Activated CD4-positive, alpha-beta T cell treated with anti-CD3 and anti-CD28 coated beads, Interleukin-2, amount 50 U/mL, for 24 hours (primary cell): ENCODE data around the gene KDM6B.

ENCODE experiments used
- DNase-seq, 2 donors: peaks; one replicate each; pipeline ENCODE4 v3.0.0-alpha.2; 2020; ENCODE audit warnings: low read depth in 1 of 2, low spot score in 1 of 2

Gene KDM6B

GRCh38 chr17:7867881-7868329 is 33.9 kb downstream of the KDM6B start:
- DNase-seq = no peak

DNA sequence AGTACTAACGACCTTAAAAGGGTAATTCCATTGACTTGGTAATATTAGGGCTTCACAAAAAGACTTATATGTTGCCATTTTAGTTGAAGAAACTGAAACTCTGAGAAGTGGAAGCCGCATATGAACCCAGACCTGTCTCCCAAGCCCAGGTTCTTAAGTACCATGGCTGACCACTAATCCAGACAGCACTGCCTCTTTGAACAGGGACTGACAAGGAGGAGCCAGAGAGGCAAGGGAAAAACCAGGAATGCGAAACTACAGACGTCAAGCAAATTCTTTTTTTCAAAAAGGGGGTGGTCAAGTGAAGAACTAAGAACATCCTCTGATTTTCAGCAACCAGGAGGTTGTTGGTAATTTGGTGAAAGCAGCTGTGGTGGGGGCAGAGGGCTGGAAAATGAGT is 39.0 kb downstream of the KDM6B start:
- DNase-seq = no peak

DNA sequence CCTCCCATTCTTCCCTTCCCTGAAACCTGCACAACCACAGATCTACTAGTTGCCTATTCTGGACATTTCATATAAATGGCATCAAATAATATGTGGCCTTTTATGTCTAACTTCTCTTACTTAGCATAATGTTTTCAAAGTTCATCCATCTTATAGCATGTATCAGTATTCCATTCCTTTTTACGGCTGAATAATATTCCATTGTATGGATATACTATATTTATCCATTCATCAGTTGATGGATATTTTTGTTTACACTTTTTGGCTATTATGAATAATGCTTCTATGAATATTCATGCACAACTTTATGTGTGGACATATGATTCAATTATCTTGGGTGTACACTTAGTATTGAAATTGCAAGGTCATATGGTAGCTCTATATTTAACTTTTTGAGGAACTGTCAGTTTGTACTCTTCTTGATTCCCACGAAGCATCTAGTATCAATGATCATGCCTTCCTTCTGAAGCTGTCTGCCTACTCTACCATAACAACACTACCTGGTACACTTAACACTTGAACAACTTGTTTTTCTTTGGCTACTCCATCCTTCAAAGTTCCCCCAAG is 41.9 kb downstream of the KDM6B start:
- DNase-seq = no peak

DNA sequence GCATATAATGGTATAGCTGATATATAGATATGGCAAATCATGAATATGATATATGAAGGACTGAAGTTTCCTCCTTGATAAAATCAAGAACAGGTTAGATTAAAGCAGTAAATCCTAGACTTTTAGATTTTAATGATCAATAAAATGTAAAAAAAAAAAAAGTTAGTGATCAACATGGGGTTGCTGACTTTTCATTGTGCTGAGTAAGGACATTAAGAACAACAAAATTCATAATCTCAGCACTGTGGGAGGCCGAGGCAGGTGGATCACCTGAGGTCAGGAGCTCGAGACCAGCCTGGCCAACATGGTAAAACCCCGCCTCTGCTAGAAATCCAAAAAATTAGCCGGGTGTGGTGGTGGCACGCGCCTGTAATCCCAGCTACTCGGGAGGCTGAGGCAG is 44.2 kb downstream of the KDM6B start:
- no peak for DNase-seq

DNA sequence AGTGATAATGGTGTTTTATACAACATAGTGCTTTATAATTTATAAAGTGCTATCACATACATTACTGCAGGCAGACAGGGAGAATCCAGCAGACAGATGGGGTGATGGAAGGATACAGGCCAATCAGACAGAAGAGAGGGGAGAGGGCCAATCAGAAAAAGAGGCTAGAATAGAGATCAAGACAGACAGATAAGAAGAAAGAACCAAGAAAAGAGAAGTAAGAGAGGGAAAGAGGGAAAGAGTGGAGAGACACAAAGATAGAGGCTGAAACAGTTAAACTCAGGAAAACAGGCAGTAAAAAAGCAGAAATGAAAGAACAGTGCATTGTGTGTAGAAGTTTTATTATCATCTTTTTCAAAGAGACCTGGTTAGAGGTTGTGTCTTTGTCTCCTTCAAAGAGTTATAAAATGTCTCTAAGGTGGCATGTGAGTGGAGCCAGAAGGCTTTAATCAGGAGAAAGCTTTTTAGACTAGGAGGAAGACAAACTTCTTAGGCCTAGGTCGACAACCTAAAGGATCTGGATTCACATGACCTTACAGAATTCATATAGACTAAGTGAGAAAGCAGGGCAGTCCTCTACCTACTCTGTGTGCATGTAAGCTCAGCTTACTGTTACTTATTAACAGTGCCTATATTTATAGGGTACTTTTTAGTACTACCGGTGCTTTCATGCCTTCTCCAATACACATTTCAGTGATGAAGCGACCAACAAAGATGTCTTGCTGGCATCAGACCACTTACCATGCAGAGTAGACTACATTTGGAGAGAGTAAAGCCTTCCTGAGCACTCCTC is 46.3 kb downstream of the KDM6B start:
- DNase-seq = no peak

DNA sequence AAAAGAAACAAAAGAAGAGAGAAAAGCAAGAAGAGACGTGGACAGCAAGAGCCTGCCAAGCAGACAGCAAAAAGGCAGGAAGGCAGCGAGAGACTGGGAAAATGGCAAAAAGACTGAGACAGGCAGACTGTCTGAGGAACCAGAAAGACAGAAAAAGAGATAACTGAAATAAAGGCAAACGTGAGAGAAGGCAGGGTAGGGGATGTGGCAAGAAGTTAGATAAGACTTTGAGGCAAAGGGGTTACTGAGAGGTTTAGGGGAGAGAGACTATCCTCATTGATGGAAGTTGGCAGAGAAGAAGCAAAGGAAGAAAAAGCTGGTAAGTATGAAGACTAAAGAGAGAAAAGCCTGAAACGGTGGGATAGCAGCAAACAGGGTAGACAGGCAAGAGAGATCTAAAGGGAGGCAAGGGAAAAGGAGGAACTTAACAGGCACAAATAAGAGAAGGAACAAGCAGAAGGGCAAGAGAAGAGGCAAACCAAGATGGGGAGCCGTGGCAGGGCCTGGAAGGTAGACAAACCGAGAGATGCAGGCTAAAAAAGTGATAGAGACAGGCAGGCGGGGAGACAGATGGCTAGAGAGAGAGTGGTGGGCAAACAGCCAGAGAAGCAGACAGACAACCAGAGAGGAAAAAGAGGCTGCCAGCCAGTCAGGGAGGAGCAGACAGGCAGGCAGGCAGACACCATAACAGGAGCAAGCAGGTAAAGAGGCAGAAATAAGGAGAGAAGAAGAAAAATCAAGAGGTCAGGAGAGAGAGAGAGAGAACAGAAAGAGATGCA is 47.4 kb downstream of the KDM6B start:
- DNase-seq = no peak

- no peak for DNase-seq
Observed at GRCh38 chr17:7882068-7882467, 48.1 kb downstream of the KDM6B start.

DNA sequence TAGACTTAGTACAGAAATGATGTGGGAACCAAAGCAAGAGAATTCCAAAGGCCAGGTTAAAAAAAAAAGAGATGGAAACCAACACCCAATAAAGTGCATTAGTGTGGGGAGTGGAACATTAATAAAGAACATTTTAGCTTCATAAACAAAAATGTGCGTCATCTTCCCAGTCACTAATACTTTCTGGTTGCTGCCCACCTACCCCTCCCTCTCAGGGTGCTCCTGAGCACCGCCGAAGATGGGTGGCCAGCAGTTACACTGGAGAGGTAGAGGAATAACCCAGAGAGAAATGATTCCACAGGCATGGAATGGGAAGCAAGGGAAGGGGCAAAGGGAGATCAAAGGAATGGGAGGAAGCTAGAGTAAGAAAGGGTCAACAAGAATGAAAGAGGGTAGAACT is 48.6 kb downstream of the KDM6B start:
- DNase-seq = no peak
